ENCODE data around the gene RDH8. TPM values are rescaled to one million over a fixed set of nuclear protein-coding genes. Genes with fewer than 3 reads are reported as not detected.

Gene RDH8
- polyA plus RNA-seq, 2 of the 4 experiments (the other 2 are of a cell fraction), result 0.05 TPM; not detected in 1

GRCh38 chr19:10013834-10014618, 743 bp downstream of the RDH8 start (continued):
- no peak for TF ChIP-seq GATA3 (IDR thresholded peaks at IDR 0.05; ENCODE audit: borderline replicate concordance)

GRCh38 chr19:10018263-10018662, 5.0 kb downstream of the RDH8 start:
- DNase-seq (ENCODE audit: low read depth in 1 of 2, low spot score in 1 of 2), result no peak
- POLR2A ChIA-PET, result interaction anchor here (0.6 kb wide), 1 partner anchor 29 kb away, joined by 5 read pairs; no protein-coding TSS in a partner anchor
- Histone ChIP-seq H3K4me2 (no peak overlapping the region), H3K9me3 (no peaks in the 10 kb centered on the region), H3K4me3 (no peak overlapping the region), H3K27ac (no peak overlapping the region), H3K4me1 (no peaks in the 10 kb centered on the region)
- TF ChIP-seq MAFK (IDR thresholded peaks at IDR 0.05; ENCODE audit: partially characterized antibody) (no peak), EHMT2 (IDR thresholded peaks at IDR 0.05; ENCODE audit: low read depth) (no peak), ZFP36 (IDR thresholded peaks at IDR 0.05; ENCODE audit: borderline replicate concordance, partially characterized antibody) (no peak), PBX3 (IDR thresholded peaks at IDR 0.05) (no peak), EHF (CRISPR knock-in tag; IDR thresholded peaks at IDR 0.05) (no peak), BHLHE40 (IDR thresholded peaks at IDR 0.05; ENCODE audit: low read depth, low read length) (no peak), CBX8 (IDR thresholded peaks at IDR 0.05) (no peak), SMC3 (IDR thresholded peaks at IDR 0.05) (no peak), MAZ (IDR thresholded peaks at IDR 0.05; ENCODE audit: borderline replicate concordance, low read depth, low read length) (no peak), KDM5A (IDR thresholded peaks at IDR 0.05) (no peak), BCL3 (IDR thresholded peaks at IDR 0.05) (no peak), RCOR1 (IDR thresholded peaks at IDR 0.05; ENCODE audit: low read depth, low read length) (no peak), ZNF302 (CRISPR knock-in tag; IDR thresholded peaks at IDR 0.05) (no peak), TP53 (CRISPR knock-in tag; IDR thresholded peaks at IDR 0.05) (no peak), HES2 (IDR thresholded peaks at IDR 0.05) (no peak), USF2 (IDR thresholded peaks at IDR 0.05) (no peak)
- ATAC-seq, result no peak
- FAIRE-seq, result no peak
- CTCF ChIA-PET, result interaction anchor here (0.6 to 2.2 kb wide), 5 partner anchors 10 to 185 kb away, joined by 3 to 9 read pairs (median 5); no protein-coding TSS in a partner anchor
- 46% methylated on average over 3 of the region's 3 CpGs for WGBS (ENCODE audit: missing lambda C conversion rate)

- ATAC-seq (no peak), FAIRE-seq (no peak), DNase-seq (ENCODE audit: low read depth in 1 of 2, low spot score in 1 of 2) (no peak)
- H3K27ac ChIP-seq, result no peak overlapping the region
- ChIA-PET POLR2A (no interaction called here), CTCF (interaction anchor here (0.6 to 1.8 kb wide), 4 partner anchors 9 to 186 kb away, joined by 3 to 8 read pairs (median 4); no protein-coding TSS in a partner anchor)
- no peaks in the 10 kb centered on the region for H3K4me1 ChIP-seq
- TF ChIP-seq MAFK (IDR thresholded peaks at IDR 0.05; ENCODE audit: partially characterized antibody) (no peak), ZNF302 (CRISPR knock-in tag; IDR thresholded peaks at IDR 0.05) (no peak), PHF8 (IDR thresholded peaks at IDR 0.05; ENCODE audit: borderline replicate concordance, low read depth) (no peak), ESRRA (IDR thresholded peaks at IDR 0.05; ENCODE audit: borderline replicate concordance, low read length) (no peak), ZSCAN20 (CRISPR knock-in tag; IDR thresholded peaks at IDR 0.05) (no peak), HES2 (IDR thresholded peaks at IDR 0.05) (no peak), HOXA7 (CRISPR knock-in tag; IDR thresholded peaks at IDR 0.05) (no peak), HDAC2 (IDR thresholded peaks at IDR 0.05) (no peak), MAZ (IDR thresholded peaks at IDR 0.05; ENCODE audit: borderline replicate concordance, low read depth, low read length) (no peak), RNF2 (IDR thresholded peaks at IDR 0.05; ENCODE audit: borderline replicate concordance, low read depth) (no peak), NPAS2 (CRISPR knock-in tag; IDR thresholded peaks at IDR 0.05; ENCODE audit: borderline replicate concordance) (no peak), CHD4 (IDR thresholded peaks at IDR 0.05; ENCODE audit: borderline replicate concordance) (no peak), CHD2 (IDR thresholded peaks at IDR 0.05; ENCODE audit: low read length, partially characterized antibody) (no peak), CEBPB (IDR thresholded peaks at IDR 0.05) (no peak), POLR2A (IDR thresholded peaks at IDR 0.05; ENCODE audit: low read length) (no peak), KDM5A (IDR thresholded peaks at IDR 0.05) (no peak), RCOR1 (IDR thresholded peaks at IDR 0.05; ENCODE audit: low read depth, low read length) (no peak), TP53 (CRISPR knock-in tag; IDR thresholded peaks at IDR 0.05) (no peak)
- H3K4me2 ChIP-seq, result no peak overlapping the region
- no peak overlapping the region for H3K4me3 ChIP-seq
- 67% methylated on average over 5 of the region's 9 CpGs for WGBS (ENCODE audit: missing lambda C conversion rate)
- no peaks in the 10 kb centered on the region for H3K9me3 ChIP-seq
These were observed 5.5 kb downstream of the RDH8 start for GRCh38 chr19:10018786-10019185.
